Hematopoietic multipotent progenitor cell (in vitro differentiated cells): ENCODE measurements around the gene TSPAN18. TPM values are rescaled to one million over a fixed set of nuclear protein-coding genes. Genes with fewer than 3 reads are reported as not detected.

Experiments used
- DNase-seq, 3 donors: peaks; one replicate each; pipeline ENCODE4 v3.0.0-alpha.2; 2011 to 2015; ENCODE audit warnings: low read depth in 2 of 3, low spot score in 2 of 3
- total RNA-seq: library from RNA; depleted of rRNA; stranded (reverse); fragments of >200 nt; gene quantifications from one replicate; pipeline ENCODE4 v1.2.3, GENCODE V29; 2012

Gene TSPAN18
- total RNA-seq, 1 donor: 0.54 TPM

- DNase-seq: no peak
Measured at GRCh38 chr11:44815917-44816456, 89.2 kb downstream of the TSPAN18 start.

GRCh38 chr11:44816761-44817160 lies 90.0 kb downstream of the TSPAN18 start:
- DNase-seq: no peak

GRCh38 chr11:44817207-44817949 lies 90.6 kb downstream of the TSPAN18 start:
- DNase-seq: no peak

GRCh38 chr11:44818110-44818509 lies 91.3 kb downstream of the TSPAN18 start:
- no peak for DNase-seq

GRCh38 chr11:44819346-44819745 lies 92.6 kb downstream of the TSPAN18 start:
- no peak for DNase-seq

- DNase-seq: no peak
Measured at GRCh38 chr11:44822369-44822768, 95.6 kb downstream of the TSPAN18 start.

GRCh38 chr11:44823006-44823405 lies 96.2 kb downstream of the TSPAN18 start:
- no peak for DNase-seq

- no peak for DNase-seq
Measured at GRCh38 chr11:44823868-44824267, 97.1 kb downstream of the TSPAN18 start.

GRCh38 chr11:44824300-44824704 lies 97.5 kb downstream of the TSPAN18 start:
- DNase-seq: no peak

GRCh38 chr11:44825058-44825785 lies 98.5 kb downstream of the TSPAN18 start:
- DNase-seq: no peak

- no peak for DNase-seq
Measured at GRCh38 chr11:44826922-44827643, 100.3 kb downstream of the TSPAN18 start.

GRCh38 chr11:44828296-44828695 lies 101.5 kb downstream of the TSPAN18 start:
- no peak for DNase-seq

- DNase-seq: no peak
Measured at GRCh38 chr11:44829838-44830237, 103.1 kb downstream of the TSPAN18 start.

GRCh38 chr11:44831605-44832394 lies 105.0 kb downstream of the TSPAN18 start:
- DNase-seq: no peak

GRCh38 chr11:44832452-44832851 lies 105.7 kb downstream of the TSPAN18 start:
- no peak for DNase-seq

GRCh38 chr11:44833221-44833876 lies 106.6 kb downstream of the TSPAN18 start:
- DNase-seq: no peak

GRCh38 chr11:44833877-44834452 lies 107.2 kb downstream of the TSPAN18 start:
- DNase-seq: no peak

- no peak for DNase-seq
Measured at GRCh38 chr11:44834846-44835245, 108.1 kb downstream of the TSPAN18 start.

GRCh38 chr11:44835296-44835695 lies 108.5 kb downstream of the TSPAN18 start:
- no peak for DNase-seq

- DNase-seq: no peak
Measured at GRCh38 chr11:44835938-44836337, 109.2 kb downstream of the TSPAN18 start.
